ENCODE results near the gene ELFN1.

Gene ELFN1

DNA sequence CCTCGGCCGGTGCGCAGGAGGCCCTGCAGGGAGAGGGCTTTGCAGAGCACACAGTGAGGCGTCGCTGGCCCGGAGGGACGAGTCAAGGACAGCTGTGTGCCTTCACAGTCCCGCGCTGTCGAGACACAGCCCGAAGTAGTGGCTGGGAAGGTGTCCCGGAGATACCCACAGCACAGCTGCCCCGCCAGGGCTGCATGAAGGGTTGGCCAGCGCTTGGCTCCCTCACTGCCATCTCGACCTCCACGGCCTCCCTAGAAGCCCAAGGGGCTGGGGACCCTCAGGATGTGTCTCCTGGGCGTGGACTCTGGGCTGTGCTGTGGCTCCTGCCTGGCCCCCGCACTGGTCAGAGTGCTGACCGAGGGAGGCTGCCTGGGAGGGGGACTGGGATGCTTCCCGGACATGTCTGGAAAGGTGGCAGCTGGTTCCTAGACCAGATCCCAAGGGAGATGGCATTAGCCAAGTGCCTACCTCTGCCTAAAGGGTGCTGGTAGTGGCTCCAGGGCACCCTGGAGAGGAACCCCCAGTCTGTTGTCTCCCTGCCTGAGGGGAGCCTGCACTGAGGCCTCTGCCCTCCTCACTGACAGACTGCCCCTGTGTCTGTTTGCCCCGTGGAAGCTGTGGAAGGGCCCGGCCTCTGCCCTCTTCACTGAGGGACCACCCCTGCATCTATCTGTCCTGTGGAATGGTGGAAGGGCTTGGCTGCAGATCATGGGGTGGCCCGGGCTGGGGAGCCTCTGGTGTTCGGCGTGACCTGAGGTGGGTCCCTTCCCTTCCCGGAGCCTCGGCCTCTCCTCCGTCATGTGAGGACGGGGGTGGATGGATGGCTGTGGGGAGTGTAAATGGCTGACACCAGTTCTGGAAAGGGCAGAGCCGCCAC, 5.8 kb downstream of the ELFN1 start:
- no peak for DNase-seq (ENCODE audit: low read depth in 2 of 2)

DNA sequence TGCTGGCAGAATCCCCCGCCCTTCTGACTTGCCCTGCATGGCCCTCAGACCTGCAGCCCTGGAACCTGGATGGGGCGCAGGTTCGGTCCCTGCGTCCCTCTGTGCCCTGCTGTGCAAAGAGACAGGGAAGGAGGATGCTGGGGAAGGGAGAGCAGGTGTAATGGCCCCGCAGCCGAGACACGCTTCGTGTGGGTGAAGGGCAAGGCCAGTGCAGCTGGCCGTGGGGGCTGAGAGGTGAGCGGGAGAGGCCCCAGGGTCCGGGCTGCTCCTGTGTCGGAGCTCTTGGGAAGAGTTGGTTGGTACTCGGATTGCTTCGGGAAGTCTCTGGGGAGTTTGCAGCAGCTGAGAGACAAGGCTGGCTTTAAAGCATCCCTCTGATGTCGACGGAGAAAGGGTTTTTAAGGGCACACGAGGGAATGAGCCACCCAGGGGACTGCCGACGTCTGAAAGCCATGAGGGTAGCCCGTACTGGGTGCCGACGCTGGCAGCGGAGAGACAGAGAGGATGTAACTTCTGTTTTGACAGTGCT, 6.5 kb downstream of the ELFN1 start:
- DNase-seq (ENCODE audit: low read depth in 2 of 2) = no peak

DNA sequence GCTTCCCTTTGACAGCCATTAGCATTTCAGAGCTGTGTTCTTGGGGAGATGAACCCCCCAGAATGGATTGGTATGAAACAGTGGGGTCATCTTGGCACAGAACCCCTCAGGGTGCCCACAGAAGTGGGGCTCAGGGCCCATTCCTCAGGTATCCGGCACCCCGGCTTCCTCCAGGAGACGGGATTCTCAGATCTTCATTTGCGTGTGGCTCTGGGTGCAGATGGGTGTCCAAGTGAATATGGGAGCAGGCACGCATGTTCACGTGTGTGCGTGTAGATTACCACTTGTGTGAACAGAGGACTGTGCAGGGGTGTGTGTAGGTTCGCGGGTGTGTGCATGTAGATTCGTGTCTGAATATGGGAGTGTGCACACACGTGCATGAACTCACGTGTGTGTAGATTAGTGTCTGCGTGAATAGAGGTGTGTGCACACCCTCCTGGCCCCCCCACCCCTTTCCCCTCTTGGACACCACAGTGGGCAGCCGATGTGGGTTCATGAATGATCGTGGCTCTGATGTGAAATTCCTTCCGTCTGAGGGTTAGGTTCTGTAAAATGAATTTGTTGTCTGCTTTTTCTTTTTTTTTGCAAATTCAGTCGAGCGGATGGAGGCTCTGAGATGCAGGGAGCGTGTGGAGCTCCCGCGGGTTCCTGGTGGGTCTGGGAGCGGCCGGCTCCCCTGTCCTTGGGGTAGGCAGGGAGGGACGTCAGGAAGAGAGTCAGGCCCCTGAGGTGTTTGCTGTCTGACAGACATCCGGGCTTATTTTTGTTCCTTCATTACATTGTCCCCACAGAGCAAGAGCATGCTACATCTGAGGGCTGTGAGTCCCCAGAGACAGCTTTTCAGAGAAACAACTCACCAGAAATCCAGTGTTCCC, 7.4 kb downstream of the ELFN1 start:
- no peak for DNase-seq (ENCODE audit: low read depth in 2 of 2)

DNA sequence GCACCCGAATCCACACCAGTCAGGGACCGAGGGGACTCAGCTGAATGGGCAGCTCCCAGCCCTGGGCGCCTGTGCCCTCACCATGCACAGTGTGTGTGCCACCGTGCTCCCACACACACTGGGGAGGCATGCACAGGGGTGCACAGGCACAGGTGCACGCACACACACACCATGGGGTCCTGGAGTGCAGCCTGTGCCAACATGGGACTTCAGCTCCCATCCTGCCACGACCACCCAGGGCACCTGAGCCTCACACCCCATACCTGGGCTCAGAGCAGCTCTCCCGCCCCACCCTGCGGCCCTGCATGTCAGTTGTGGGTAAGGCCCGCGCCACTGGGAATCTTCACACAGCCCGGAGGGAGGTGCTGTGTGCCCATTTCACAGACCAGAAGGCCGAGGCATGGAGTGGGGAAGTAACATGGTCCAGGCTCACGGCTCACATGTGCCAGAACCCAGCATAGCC, 8.0 kb downstream of the ELFN1 start:
- DNase-seq (ENCODE audit: low read depth in 2 of 2) = no peak

DNA sequence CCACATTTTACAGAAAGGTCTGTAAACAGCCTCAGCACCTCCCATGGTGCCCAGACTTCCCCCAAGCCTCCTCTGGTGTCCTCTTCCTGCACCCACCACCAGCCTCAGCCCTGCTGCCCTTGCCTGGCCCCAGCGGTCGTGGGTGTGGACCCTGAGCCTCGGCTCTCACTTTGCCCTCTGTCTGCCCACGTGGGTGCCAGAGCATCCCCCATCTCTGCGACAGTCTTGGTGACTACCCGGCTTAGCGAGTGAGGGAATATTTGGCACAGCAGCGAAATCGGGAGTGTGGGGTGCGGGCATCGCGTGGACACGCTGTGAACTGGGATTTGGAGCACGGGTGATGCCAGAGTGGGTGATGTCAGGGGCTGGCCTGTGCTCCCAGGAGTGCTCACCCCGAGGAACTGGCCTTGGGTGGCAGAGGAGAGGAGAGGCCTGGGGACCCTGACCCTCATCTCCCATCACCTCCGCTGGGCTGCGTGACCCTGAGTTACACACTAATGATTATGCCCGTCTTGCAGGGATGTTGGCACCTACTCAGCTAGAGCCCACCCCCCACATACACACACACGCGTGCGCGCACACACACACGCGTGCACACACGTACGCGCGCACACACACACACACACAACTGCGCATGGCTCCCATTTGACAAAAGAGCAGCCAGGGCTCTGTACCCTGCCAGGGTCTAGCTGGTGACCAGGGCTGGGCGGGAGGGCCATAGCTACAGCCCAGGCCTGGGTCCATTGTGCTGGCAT, 8.7 kb downstream of the ELFN1 start:
- no peak for DNase-seq (ENCODE audit: low read depth in 2 of 2)

DNA sequence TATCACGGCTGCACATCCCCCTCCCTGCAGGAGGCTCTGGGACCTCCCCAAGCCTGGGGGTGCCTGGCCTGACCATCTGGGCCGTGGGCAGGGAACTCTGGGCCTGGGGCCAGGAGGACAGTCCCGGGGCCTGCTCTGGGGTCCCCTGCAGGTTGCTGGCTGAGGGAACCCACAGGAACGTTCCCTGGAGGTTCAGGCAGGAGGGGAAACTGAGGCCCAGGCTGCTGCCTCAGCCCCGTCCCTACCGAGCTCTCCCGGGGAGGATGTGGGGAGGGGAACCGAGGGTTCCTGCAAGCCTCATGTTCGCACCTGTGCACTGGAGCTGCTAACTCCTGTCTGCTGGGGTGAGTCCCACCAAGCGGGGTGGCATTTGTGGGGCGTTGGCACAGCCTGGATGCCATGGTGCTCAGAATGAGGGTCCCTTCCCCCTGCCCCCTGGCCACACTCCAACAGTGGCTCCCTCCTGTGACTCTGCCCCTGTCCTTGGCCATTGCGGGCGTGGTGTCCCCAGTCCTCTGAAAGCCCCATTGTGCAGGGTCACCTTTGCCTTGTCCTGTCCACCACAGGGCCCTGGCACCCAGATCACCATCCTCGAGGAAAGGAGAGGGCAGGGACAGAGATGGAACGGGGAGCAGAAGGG, 9.4 kb downstream of the ELFN1 start:
- no peak for DNase-seq (ENCODE audit: low read depth in 2 of 2)

DNA sequence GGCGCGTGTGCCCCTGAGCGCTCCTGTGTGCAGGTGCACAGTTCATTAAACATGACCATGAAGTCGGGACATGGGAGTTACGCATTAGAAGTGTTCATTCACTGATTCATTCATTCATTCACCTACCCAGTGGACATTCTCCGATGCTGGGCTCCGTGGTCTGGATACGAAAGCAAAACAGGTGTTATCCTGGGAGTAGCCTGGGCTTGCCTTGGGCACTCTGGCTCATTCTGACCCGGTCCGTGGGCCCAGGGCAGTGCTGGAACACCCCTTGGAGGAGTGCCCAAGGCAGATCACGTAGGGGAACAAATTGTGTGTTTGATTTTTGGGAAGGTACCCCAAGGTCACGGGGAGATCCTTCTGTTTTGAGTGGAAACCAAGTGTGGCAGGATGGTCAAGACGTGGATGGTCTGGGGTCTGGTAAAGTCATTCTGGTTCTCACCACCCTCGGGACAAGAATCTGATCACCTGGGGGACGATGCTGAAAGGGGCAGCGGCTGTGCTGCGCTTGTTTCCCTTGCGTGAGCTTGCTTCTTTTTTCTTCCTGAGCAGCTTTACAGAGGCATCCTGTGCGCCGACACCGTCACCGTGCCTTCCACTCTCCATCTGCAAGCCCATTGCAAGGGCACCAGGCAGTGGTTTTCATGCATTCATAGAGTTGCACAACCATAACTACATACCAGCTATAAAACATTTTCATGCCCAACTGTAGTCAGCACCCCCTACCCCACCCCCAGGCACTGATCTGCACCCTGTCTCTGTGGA, 10.1 kb downstream of the ELFN1 start:
- no peak for DNase-seq (ENCODE audit: low read depth in 2 of 2)

DNA sequence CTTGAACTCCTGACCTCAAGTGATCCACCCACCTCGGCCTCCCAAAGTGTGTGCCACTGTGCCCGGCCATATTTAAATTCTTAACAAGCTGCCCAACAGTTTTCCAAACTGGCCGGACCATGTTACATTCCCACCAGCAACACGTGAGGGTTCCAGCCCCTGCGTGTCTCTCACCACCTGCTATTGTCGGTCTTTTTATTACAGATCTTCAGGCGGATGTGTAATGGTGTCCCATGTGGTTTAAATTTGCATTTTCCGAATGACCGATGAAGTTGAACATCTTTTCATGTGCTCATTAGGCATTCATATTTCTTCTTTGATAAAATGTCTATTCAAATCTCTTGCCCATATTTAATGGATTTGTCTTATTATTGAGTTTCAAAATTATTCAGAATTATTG, 11.5 kb downstream of the ELFN1 start:
- DNase-seq (ENCODE audit: low read depth in 2 of 2) = no peak

DNA sequence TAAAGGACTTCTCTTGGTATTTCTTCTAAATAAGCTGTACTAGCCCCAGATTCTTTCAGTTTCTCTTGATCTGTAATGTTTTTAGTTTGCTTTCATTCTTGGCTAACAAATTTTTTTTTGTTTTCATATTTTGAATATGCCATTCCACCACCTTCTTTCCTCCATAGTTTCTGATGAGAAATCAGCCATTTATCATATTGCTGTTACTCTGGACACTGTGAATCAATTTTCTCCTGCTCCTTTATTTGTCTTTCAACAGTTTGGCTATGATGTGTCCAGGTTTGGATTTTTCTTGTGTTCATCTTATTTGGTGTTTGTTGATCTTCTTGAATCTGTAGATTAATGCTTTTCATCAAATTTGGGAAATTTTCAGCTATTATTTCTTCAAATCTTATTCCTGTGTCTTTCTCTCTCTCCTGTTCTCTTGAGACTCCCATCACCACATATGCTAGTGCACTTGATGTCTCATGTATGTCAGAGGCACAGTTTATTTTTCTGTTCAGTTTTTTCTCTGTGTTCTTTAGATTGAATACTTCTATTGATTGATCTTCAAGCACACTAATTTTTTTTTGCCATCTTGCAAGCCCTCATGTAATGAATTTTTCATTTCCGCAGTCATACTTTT, 15.0 kb downstream of the ELFN1 start:
- DNase-seq (ENCODE audit: low read depth in 2 of 2) = no peak

DNA sequence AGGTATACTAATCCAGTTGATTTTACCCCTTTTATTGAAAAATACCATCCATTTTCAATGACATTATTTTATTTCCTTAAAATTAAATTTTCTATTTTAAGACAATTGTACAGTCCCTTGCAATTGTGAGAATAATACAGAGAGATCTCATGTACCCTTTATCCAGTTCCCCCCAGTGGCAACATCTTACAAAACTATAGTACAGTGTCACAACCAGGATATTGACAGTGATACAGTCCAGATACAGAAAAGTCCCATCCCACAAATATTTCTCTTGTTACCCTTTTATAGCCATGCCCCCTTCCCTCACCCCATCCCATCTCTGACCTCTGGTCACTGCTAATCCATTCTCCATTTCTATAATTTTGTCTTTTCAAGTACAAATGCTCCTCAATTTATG, 18.5 kb downstream of the ELFN1 start:
- DNase-seq (ENCODE audit: low read depth in 2 of 2) = no peak

DNA sequence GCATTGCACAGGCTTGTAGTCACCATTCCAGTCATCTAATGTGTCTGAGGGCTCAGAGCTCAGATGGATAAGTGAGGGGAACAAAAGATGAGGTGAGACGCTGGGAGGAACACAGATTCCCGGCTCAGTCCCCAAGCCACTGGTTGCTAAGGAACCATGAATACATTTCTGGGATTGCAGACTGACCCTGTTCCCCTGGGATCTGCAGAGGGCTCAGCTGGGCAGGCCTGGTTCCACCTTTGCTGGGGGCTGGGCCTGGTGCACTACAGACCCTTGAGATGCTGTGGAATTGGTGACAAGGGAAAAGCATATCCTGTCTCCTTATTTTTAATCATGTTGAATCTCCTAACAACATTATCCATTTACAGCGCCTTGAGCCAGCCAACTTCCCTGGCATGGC, 19.2 kb downstream of the ELFN1 start:
- DNase-seq (ENCODE audit: low read depth in 2 of 2) = no peak

DNA sequence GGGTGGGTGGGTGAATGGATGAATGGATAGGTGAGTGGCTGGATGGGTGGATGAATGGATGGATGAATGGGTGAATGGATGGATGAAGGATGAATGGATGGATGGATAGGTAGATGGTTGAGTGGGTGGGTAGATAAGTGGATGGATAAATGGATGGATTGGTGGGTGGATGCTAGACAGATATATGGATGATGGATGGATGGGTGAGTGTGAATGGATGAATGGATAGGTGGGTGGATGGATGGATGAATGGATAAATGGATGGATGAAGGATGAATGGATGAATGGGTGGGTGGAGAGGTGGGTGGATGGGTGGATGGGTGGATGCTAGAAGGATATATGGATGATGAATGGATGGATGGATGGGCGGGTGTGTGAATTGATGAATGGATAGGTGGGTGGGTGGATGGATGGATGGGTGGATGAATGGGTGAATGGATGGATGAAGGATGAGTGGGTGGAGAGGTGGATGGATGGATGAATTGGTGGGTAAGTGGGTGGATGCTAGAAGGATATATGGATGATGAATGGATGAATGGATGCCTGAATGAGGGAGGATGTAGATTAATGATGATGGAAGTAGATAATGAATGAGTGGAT, 20.4 kb downstream of the ELFN1 start:
- no peak for DNase-seq (ENCODE audit: low read depth in 2 of 2)

DNA sequence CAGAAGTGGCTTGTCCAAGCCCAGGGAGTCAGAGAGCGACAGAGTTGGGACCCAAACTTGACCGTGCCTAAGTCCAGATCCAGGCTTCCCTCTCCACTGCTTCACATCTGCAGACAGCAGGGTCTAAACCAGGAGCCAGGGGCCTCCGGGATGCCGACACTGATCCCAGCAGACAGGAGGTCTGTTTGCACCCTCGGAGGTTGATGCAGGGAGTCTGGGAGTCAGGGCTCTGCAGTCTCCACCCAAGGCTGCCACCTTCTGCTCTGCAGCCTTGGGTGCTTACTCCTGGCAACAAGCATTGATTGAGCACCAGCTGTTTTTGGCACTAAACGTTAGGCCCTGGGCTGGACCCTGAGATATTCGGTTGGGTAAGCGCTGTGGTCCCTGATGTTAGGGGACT, 21.0 kb downstream of the ELFN1 start:
- DNase-seq (ENCODE audit: low read depth in 2 of 2) = no peak

DNA sequence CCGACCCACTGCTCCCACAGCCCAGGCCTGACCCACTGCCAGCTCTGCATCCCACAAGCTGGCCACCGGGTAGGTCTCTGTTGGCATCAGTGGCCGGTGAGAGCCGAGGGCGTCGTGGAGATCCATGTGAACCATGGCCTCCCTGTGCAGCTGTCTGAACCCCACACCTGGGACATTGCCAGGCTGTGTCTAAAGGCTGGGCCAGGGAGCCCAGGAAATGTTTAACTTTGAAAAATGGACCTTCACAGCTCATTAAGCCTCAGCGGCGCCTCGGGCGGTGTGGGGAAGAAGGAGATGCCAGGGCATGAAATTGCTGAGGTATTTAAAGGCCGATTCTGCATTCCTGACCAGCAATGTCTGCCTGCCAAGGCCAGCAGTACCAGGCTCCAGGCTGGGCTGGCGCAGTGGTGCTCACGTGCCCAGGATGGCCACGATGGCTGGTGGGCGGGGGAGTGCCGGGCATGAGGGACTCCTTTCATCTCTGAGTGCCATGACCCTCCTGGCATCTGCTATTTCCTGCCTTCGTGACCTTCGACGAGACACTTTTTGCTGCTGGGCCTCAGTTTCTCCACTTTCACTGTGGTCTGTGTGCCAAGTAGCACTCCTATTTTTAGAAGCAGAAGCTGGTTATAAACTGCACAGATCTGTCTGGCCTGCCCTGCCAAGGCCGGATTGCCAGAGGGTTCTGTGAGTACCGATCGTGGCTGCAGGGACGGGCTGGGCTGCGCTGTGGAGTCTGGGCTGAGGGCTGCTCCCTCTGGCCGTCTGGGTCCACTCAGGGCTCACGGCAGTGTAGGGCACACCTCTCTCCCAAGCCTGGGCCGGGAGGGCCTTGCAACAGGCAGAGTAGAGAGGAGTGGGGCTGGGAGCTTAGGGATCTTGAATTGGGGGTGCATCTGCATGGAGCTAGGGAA, 21.8 kb downstream of the ELFN1 start:
- DNase-seq (ENCODE audit: low read depth in 2 of 2) = no peak

DNA sequence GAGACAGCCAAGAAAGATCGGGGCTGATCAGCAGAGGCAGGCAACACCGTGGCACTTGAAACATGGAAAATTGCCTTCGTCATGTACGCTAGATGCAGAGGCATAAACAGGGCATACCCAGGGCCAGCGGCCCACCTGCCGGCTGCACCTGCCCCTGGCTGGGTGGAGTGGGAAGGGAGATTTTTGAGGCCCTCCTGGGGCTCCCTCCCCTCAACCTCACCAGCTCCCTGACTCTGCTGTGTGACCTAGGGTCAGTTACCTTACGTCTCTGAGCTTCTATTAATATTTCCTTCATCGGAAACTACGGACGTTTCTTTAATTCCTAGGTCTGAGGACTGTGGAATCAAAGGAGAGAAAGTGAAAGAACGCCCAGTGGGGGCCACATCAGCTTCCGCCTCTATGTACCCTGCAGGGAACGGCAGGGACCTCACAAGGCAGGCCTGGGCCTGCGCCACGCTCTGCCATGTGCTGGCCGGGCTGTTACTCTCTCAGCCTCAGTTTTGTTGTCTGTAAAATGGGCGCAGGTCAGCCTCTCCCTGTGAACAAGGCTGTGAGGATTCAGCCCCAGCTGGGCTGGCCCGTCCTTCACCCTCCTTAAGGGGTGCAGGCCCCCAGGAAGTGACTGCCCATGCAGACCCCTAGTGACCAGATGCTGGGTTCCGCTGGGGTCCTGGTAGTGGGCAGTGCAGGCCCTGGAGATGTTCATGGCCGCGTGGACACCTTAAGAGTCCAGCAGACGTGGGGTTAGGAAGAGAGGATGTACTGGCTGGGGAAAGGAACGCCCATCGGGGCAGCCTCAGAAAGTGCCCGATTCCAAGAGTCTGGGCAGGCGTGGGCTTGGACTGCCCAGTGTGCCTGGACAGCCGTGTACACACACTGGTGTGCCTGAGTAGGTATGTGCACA, 22.7 kb downstream of the ELFN1 start:
- no peak for DNase-seq (ENCODE audit: low read depth in 2 of 2)

DNA sequence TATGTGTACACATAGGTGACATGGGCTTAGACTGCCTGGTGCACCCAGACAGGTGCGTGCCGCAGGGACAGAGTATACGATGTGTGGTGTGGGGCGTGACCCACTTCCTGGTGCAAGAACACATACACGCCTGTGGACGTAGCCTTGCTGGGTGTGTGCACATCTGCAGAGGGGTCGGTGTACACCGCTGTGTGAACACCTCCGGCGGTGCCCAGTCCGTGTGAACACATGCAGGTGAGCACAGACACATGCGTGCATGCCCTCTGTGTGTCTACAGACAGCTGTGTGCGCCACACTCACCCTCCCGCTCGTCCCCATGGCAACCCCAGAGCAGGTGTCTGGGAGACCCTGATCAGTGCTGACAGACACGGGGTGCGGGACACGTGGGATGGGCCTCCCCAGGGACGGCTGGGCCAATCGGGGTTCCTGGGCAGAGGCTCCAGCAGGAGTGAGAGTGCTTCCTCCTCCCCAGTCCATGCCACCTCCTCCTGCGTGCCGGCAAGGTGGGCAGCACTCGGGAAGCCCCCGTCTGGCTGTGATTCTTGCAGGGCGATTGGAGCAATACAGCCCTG, 23.4 kb downstream of the ELFN1 start:
- no peak for DNase-seq (ENCODE audit: low read depth in 2 of 2)

DNA sequence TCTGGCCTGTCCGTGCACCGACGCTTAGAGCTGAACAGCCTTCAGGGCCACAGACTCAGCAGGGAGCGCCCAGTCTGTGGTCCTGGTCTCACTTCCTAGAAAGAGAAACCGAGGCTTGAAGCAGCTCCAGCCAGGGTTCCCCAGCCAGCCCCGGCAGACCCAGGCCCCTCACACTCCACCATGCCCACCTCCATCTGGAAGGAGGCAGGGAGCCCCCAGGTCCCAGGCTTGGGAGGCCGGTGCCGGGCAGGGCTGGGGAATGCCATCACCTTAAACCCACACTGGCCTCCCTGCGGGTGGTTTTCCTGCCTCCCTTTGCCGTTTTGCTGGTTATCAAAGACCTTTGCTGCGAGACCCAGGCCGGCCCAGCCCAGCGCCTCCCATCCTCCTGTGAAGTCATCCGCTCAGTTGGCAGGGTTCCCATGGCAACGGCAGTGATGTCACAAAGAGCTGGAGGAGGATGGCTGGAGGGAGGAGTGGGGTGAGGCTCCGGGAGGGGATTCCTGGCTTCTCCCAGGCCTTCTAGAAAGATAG, 24.0 kb downstream of the ELFN1 start:
- DNase-seq (ENCODE audit: low read depth in 2 of 2) = no peak
